GM12878 (cell line): Measurements from ENCODE around the gene CDC42SE2. TPM values are rescaled to one million over a fixed set of nuclear protein-coding genes. Genes with fewer than 3 reads are reported as not detected.

Source experiments
- ATAC-seq: fragments of 200-7000 bp; cut with Tn5 transposase; 3 replicates; pipeline ENCODE4 v1.9.1; 2020; ENCODE audit warnings: mild to moderate bottlenecking, moderate library complexity
- BruUV-seq: library from RNA; stranded (reverse); fragments of 400-500 nt; replicated peaks from 2 replicates; lab custom pipeline; 2021; lab: Mats Ljungman, UMichigan
- CTCF ChIA-PET: fragments of 300-600 bp; sonication (Branson Sonifier 250); formaldehyde crosslinking; extraction: SDS; loops from one replicate; lab custom pipeline; 2021; ENCODE audit warnings: inconsistent platforms; lab: Yijun Ruan, JAX
- POLR2A ChIA-PET: fragments of 350-600 bp; formaldehyde crosslinking; extraction: SDS; loops from one replicate; lab custom pipeline; 2021; ENCODE audit warnings: inconsistent platforms; lab: Charles Lee
- RAD21 ChIA-PET: fragments of 300-600 bp; sonication (Branson Sonifier 250); formaldehyde crosslinking; loops from one replicate; lab custom pipeline; 2023; ENCODE audit warnings: antibody characterized with exemption; ENCODE audit not compliant: unreplicated experiment; lab: Charles Lee
- SMC1A ChIA-PET: fragments of 300-600 bp; sonication (Branson Sonifier 250); formaldehyde crosslinking; loops from one replicate; lab custom pipeline; 2023; ENCODE audit not compliant: unreplicated experiment, uncharacterized antibody; lab: Charles Lee
- DNase-seq: peaks from one replicate; pipeline ENCODE4 v3.0.0-alpha.2; 2011; ENCODE audit warnings: low read depth, low spot score
- FAIRE-seq: peaks from 3 replicates; lab custom pipeline; 2011; peaks lifted over from hg19 to GRCh38; lab: Jason Lieb, UNC
- H2AFZ ChIP-seq: 2 replicates; pipeline ENCODE4 v1.6.0; 2011; ENCODE audit warnings: low read depth, low read length, control low read depth; ENCODE audit not compliant: control insufficient read depth
- H3K27ac ChIP-seq: 2 replicates; pipeline ENCODE4 v1.5.1; 2011; ENCODE audit warnings: control low read depth; ENCODE audit not compliant: control insufficient read depth, insufficient read depth
- H3K27me3 ChIP-seq, 2 experiments: replicated peaks in 1 of 2; 2 replicates each; pipeline versions ENCODE4 v1.6.0 to v1.6.1; 2011; ENCODE audit warnings: low read length in 1 of 2; ENCODE audit not compliant: control insufficient read depth in 2 of 2, insufficient read depth in 2 of 2
- H3K36me3 ChIP-seq, 2 experiments: 2 replicates each; pipeline ENCODE4 v1.5.1; 2011; ENCODE audit warnings: low read length in 1 of 2; ENCODE audit not compliant: control insufficient read depth in 2 of 2, insufficient read depth in 2 of 2
- H3K4me1 ChIP-seq: 2 replicates; pipeline ENCODE4 v1.6.1; 2011; ENCODE audit warnings: mild to moderate bottlenecking, low read length, moderate library complexity, mixed read lengths; ENCODE audit not compliant: control insufficient read depth, insufficient read depth
- H3K4me2 ChIP-seq: 2 replicates; pipeline ENCODE4 v1.6.0; 2011; ENCODE audit warnings: control low read depth; ENCODE audit not compliant: control insufficient read depth, insufficient read depth
- H3K4me3 ChIP-seq: fragments of 200-600 bp; sonication (generic); 2 replicates; pipeline ENCODE4 v1.5.1; 2016
- H3K79me2 ChIP-seq: 2 replicates; pipeline ENCODE4 v1.6.0; 2011; ENCODE audit warnings: low read length; ENCODE audit not compliant: control insufficient read depth, insufficient read depth
- H3K9ac ChIP-seq: 2 replicates; pipeline ENCODE4 v1.8.0; 2011; ENCODE audit warnings: low read length, control low read depth, mixed read lengths; ENCODE audit not compliant: control insufficient read depth, insufficient read depth
- H3K9me3 ChIP-seq: replicated peaks from 3 replicates; pipeline ENCODE4 v1.5.1; 2011; ENCODE audit warnings: mild to moderate bottlenecking, low read length; ENCODE audit not compliant: control insufficient read depth, insufficient read depth
- H4K20me1 ChIP-seq: 2 replicates; pipeline ENCODE4 v1.6.0; 2011; ENCODE audit not compliant: control insufficient read depth, insufficient read depth
- BHLHE40 ChIP-seq, 2 experiments: fragments of 450-650 bp in 1 of 2; IDR thresholded peaks; 2 replicates each; pipeline ENCODE4 v1.6.1; 2011 to 2017; ENCODE audit warnings: low read depth in 2 of 2, borderline replicate concordance in 1 of 2, improper control_type of control experiment in 1 of 2, low read length in 1 of 2, mild to moderate bottlenecking in 1 of 2
- CREB1 ChIP-seq: IDR thresholded peaks from 2 replicates; pipeline ENCODE4 v1.6.1; 2012; ENCODE audit warnings: low read depth, mild to moderate bottlenecking, inconsistent platforms
- CREM ChIP-seq: IDR thresholded peaks from 2 replicates; pipeline ENCODE4 v1.6.1; 2014; ENCODE audit warnings: antibody characterized with exemption, low read depth
- ETV6 ChIP-seq, 2 experiments: fragments of 450-650 bp in 1 of 2; IDR thresholded peaks in 1 of 2; conservative IDR thresholded peaks in 1 of 2; 2 replicates each; pipeline ENCODE4 v1.6.1; 2014; ENCODE audit warnings: antibody characterized with exemption in 1 of 2, borderline replicate concordance in 1 of 2, low read depth in 1 of 2, mild to moderate bottlenecking in 1 of 2, moderate library complexity in 1 of 2
- FOS ChIP-seq: IDR thresholded peaks from 3 replicates; pipeline ENCODE4 v1.6.1; 2011; ENCODE audit warnings: borderline replicate concordance; ENCODE audit not compliant: insufficient read length; ENCODE audit errors: extremely low read depth
- FOXM1 ChIP-seq: IDR thresholded peaks from 2 replicates; pipeline ENCODE4 v1.6.1; 2012; ENCODE audit warnings: low read depth, mild to moderate bottlenecking, inconsistent platforms, low read length, moderate library complexity
- HDGF ChIP-seq: fragments of 450-650 bp; IDR thresholded peaks from 2 replicates; pipeline ENCODE4 v1.6.1; 2016; ENCODE audit warnings: antibody characterized with exemption
- IKZF1 ChIP-seq: fragments of 450-650 bp; conservative IDR thresholded peaks from 2 replicates; pipeline ENCODE4 v1.6.1; 2017; ENCODE audit warnings: antibody characterized with exemption, mild to moderate bottlenecking
- JUNB ChIP-seq: IDR thresholded peaks from 2 replicates; pipeline ENCODE4 v1.6.1; 2016; ENCODE audit warnings: antibody characterized with exemption, mild to moderate bottlenecking
- PML ChIP-seq: IDR thresholded peaks from 2 replicates; pipeline ENCODE4 v1.6.1; 2012; ENCODE audit warnings: low read length, inconsistent platforms
- POLR2AphosphoS2 ChIP-seq: IDR thresholded peaks from 2 replicates; pipeline ENCODE4 v1.6.1; 2011; ENCODE audit warnings: low read depth, mild to moderate bottlenecking, low read length, improper control_type of control experiment, moderate library complexity
- RAD21 ChIP-seq: IDR thresholded peaks from 2 replicates; pipeline ENCODE4 v1.6.1; 2011; ENCODE audit warnings: mild to moderate bottlenecking, low read depth, low read length, moderate library complexity; ENCODE audit not compliant: insufficient read depth
- RCOR1 ChIP-seq: conservative IDR thresholded peaks from 2 replicates; pipeline ENCODE4 v1.6.1; 2012; ENCODE audit warnings: low read depth, low read length, improper control_type of control experiment
- RUNX3 ChIP-seq: IDR thresholded peaks from 2 replicates; pipeline ENCODE4 v1.6.1; 2012; ENCODE audit warnings: low read length, inconsistent platforms
- SPI1 ChIP-seq: IDR thresholded peaks from 2 replicates; pipeline ENCODE4 v1.6.1; 2011; ENCODE audit warnings: low read depth, mild to moderate bottlenecking, low read length, moderate library complexity, borderline replicate concordance; ENCODE audit not compliant: insufficient read depth
- STAT1 ChIP-seq: fragments of 450-650 bp; conservative IDR thresholded peaks from 2 replicates; pipeline ENCODE4 v1.6.1; 2014; ENCODE audit warnings: antibody characterized with exemption, mild to moderate bottlenecking
- TCF12 ChIP-seq: IDR thresholded peaks from 2 replicates; pipeline ENCODE4 v1.6.1; 2011; ENCODE audit warnings: low read depth, mild to moderate bottlenecking, low read length
- ZNF274 ChIP-seq: IDR thresholded peaks from one replicate; pipeline ENCODE4 v1.8.0; 2011; ENCODE audit not compliant: insufficient read length, insufficient read depth
- WGBS: methylation state at CpG from one replicate; pipeline ENCODE4 v1.1.6; 2016; ENCODE audit warnings: low lambda C conversion rate; ENCODE audit not compliant: insufficient replicate concordance, insufficient coverage; ENCODE audit errors: missing lambda C conversion rate; 5-methylcytosine and 5-hydroxymethylcytosine counted together
- in situ Hi-C: fragments of 300-500 bp; cut with MboI; formaldehyde crosslinking; loops from 9 replicates; pipeline ENCODE4 v1.14.3; 2018; ENCODE audit warnings: mixed read lengths
- intact Hi-C: fragments of 100-400 bp; cut with micrococcal nuclease; formaldehyde crosslinking; loops from one replicate; pipeline ENCODE4 v1.14.2; 2022; ENCODE audit not compliant: unreplicated experiment
- polyA plus RNA-seq, 11 experiments: library from polyadenylated mRNA; depleted of rRNA in 4 of 11; unstranded in 6 of 11; stranded (reverse) in 5 of 11; fragments of >200 nt; fragmentation: Nextera tagmentation in 4 of 11; fragmentation: Illumina TruSeq in 1 of 11; extraction: Ambion mirVana in 4 of 11; extraction: Trizol in 1 of 11; gene quantifications; 1 replicate in 1 of 11; 2 replicates in 10 of 11; pipeline versions ENCODE4 v1.2.1 to v1.2.3, GENCODE V29; 2011 to 2016; ENCODE audit warnings: inconsistent platforms in 2 of 11, missing spikeins in 2 of 11, low read depth in 1 of 11
- total RNA-seq, 4 experiments: library from RNA; depleted of rRNA in 3 of 4; stranded (reverse); fragments of >200 nt in 3 of 4; fragmentation: Illumina TruSeq in 1 of 4; extraction: Trizol in 1 of 4; gene quantifications; 2 replicates each; pipeline versions ENCODE4 v1.2.1 to v1.2.3, GENCODE V29; 2013 to 2021
- TF ChIP-seq, protein P1 (sequence below), 3 experiments: IDR thresholded peaks in 2 of 3; conservative IDR thresholded peaks in 1 of 3; 2 replicates each; pipeline ENCODE4 v1.5.1; 2011; ENCODE audit warnings: low read depth in 3 of 3, low read length in 3 of 3, mild to moderate bottlenecking in 3 of 3, control low read depth in 2 of 3, moderate library complexity in 2 of 3, inconsistent platforms in 1 of 3, mixed read lengths in 1 of 3; ENCODE audit not compliant: control insufficient read depth in 2 of 3, insufficient read depth in 1 of 3; ENCODE audit errors: extremely low read depth in 1 of 3
- TF ChIP-seq, protein P2 (sequence below): IDR thresholded peaks from 2 replicates; pipeline ENCODE4 v1.6.1; 2012; ENCODE audit warnings: low read length, inconsistent platforms

CDC42SE2 gene
- total and polyA plus RNA-seq, 10 of the 15 experiments (the other 5 are each of a cell fraction or from before 2014, with no cell fraction given) = 57.0 to 148 (median 80.3) TPM

DNA sequence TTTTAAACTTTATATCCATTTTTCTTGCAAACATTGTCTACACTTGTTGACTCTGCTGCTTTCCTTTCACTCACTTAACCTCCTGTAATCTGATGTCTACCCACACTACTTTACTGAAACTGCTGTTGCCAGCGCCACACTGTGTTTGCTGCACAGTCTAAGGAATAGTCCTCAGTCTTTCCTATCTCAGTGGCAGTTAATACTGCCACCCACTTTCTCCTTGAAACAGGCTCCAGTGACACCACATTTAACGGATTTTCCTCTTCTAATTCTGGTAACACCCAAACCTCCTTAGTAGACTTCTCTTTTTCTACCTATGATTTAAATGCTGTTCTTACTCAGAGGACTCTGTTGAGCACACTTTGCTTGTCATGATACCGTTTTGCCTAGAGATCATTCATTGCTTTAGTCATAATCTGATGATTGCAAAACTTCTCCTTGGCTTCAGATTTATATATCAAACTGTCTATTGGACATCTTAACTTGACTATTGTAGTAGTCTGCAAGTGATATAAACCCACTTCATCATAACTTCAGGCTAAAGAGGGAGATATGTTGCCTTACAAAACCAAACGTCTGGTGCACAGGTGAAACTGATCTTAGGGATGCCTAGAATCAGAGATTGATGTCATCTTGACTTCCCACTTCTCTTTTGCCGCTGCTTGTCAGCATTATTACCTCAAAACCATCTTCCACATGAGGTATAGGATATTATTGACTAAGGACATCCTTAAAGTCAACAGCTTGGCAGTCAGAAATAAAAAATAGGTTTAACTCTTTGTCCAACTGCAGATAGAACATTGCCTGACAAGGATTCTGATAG, 94.1 kb downstream of the CDC42SE2 start:
- Histone ChIP-seq H3K4me3 (no peak overlapping the region), H4K20me1 (no peaks in the 10 kb centered on the region; the same call in 1 of the 2 replicates), H3K4me1 (peaks cover 35% of the 10 kb centered on the region), H2AFZ (no peak overlapping the region), H3K4me2 (peak overlapping the region; percentile 50), H3K9me3 (no peaks in the 10 kb centered on the region), H3K27ac (peak overlapping the region; percentile 45), H3K79me2 (peaks cover 80% of the 10 kb centered on the region), H3K27me3 (no peaks in the 10 kb centered on the region), H3K9ac (no peak overlapping the region; the same call in 1 of the 2 replicates), H3K36me3 (peaks cover 6 to 23% of the 10 kb centered on the region in 2 experiments)
- no TSS peak for BruUV-seq
- intact Hi-C loops = no loop called here
- CTCF ChIA-PET = interaction anchor here (0.8 kb wide), 1 partner anchor 143 kb away, joined by 4 read pairs; no protein-coding TSS in a partner anchor
- in situ Hi-C loops = no loop called here
- SMC1A ChIA-PET = interaction anchor here (1.2 to 2.5 kb wide), 7 partner anchors 11 to 486 kb away, joined by 3 to 9 read pairs (median 4); no protein-coding TSS in a partner anchor
- POLR2A ChIA-PET = interaction anchor here (1.1 kb wide), 1 partner anchor 105 kb away, joined by 3 read pairs; no protein-coding TSS in a partner anchor
- WGBS = 2% methylated on average over 5 of the region's 5 CpGs
- FAIRE-seq = peak; percentile 49
- peak; percentile 74 for ATAC-seq
- TF ChIP-seq STAT1 (no peak), POLR2AphosphoS2 (0 out of 2 replicates have a peak, but pooled peaks have one; percentile 13), RUNX3 (no peak), IKZF1 (no peak), BHLHE40 (IDR thresholded peaks at IDR 0.05; ENCODE audit: borderline replicate concordance in 1 of 2, low read depth in 2 of 2, low read length in 1 of 2) (no peak), RCOR1 (no peak), FOS (no peak), CREB1 (peak; percentile 64; the same call in 1 of the 2 replicates), RAD21 (peak; percentile 56), SPI1 (peak; percentile 50; the same call in 1 of the 2 replicates), PML (0 out of 2 replicates have a peak, but pooled peaks have one; percentile 39), ZNF274 (no peak), JUNB (peak; percentile 10; the same call in 1 of the 2 replicates), HDGF (no peak), FOXM1 (no peak), CREM (0 out of 2 replicates have a peak, but pooled peaks have one; percentile 31), TCF12 (no peak), ETV6 (conservative IDR thresholded peaks at IDR 0.05 in 1 of 2, IDR thresholded peaks at IDR 0.05 in 1 of 2; ENCODE audit: borderline replicate concordance in 1 of 2, low read depth in 1 of 2) (no peak)
- TF ChIP-seq, protein P1, sequence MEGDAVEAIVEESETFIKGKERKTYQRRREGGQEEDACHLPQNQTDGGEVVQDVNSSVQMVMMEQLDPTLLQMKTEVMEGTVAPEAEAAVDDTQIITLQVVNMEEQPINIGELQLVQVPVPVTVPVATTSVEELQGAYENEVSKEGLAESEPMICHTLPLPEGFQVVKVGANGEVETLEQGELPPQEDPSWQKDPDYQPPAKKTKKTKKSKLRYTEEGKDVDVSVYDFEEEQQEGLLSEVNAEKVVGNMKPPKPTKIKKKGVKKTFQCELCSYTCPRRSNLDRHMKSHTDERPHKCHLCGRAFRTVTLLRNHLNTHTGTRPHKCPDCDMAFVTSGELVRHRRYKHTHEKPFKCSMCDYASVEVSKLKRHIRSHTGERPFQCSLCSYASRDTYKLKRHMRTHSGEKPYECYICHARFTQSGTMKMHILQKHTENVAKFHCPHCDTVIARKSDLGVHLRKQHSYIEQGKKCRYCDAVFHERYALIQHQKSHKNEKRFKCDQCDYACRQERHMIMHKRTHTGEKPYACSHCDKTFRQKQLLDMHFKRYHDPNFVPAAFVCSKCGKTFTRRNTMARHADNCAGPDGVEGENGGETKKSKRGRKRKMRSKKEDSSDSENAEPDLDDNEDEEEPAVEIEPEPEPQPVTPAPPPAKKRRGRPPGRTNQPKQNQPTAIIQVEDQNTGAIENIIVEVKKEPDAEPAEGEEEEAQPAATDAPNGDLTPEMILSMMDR (IDR thresholded peaks at IDR 0.05 in 2 of 3, conservative IDR thresholded peaks at IDR 0.05 in 1 of 3; ENCODE audit: control insufficient read depth in 2 of 3, extremely low read depth in 1 of 3, insufficient read depth in 1 of 3, low read depth in 3 of 3, low read length in 3 of 3) = peak in 2 of 3 experiments; percentile 7 to 28; a peak in 2 of 6 replicates
- TF ChIP-seq, protein P2, sequence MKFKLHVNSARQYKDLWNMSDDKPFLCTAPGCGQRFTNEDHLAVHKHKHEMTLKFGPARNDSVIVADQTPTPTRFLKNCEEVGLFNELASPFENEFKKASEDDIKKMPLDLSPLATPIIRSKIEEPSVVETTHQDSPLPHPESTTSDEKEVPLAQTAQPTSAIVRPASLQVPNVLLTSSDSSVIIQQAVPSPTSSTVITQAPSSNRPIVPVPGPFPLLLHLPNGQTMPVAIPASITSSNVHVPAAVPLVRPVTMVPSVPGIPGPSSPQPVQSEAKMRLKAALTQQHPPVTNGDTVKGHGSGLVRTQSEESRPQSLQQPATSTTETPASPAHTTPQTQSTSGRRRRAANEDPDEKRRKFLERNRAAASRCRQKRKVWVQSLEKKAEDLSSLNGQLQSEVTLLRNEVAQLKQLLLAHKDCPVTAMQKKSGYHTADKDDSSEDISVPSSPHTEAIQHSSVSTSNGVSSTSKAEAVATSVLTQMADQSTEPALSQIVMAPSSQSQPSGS = peak; percentile 17
- RAD21 ChIA-PET = interaction anchor here (0.7 to 3.0 kb wide), 6 partner anchors 24 to 93 kb away, joined by 3 to 19 read pairs (median 4); no protein-coding TSS in a partner anchor
- no peak for DNase-seq
